Measurements from ENCODE around the gene MYOZ2.

GRCh38 chr4:119098306-119098705 lies 37.3 kb upstream of the MYOZ2 start:
- TF ChIP-seq POLR2A (IDR thresholded peaks at IDR 0.05; ENCODE audit: insufficient read depth in 1 of 2, low read depth in 2 of 2, low read length in 2 of 2) (no peak), POLR2AphosphoS5 (IDR thresholded peaks at IDR 0.05; ENCODE audit: low read depth, low read length) (no peak), FOSL1 (CRISPR knock-in tag; IDR thresholded peaks at IDR 0.05; ENCODE audit: borderline replicate concordance) (no peak), ZC3H4 (CRISPR knock-in tag; IDR thresholded peaks at IDR 0.05; ENCODE audit: borderline replicate concordance) (no peak)

Measured in HepG2 (cell line).